Large intestine (tissue), 3 donors: ENCODE measurements around the gene SUN3. TPM values are rescaled to one million over a fixed set of nuclear protein-coding genes. Genes with fewer than 3 reads are reported as not detected.

Experiments used
- DNase-seq, 2 donors: peaks; one replicate each; pipeline versions ENCODE4 v3.0.0 to v3.0.0-alpha.2; 2013
- H3K27ac ChIP-seq: one replicate; pipeline ENCODE4 v1.5.1; 2013; ENCODE audit warnings: low read length
- H3K27me3 ChIP-seq: 2 replicates; pipeline ENCODE4 v1.6.1; 2013; ENCODE audit warnings: low read length; ENCODE audit not compliant: control insufficient read depth, insufficient read depth
- H3K36me3 ChIP-seq: 2 replicates; pipeline ENCODE4 v1.6.1; 2013; ENCODE audit warnings: low read length; ENCODE audit not compliant: control insufficient read depth, insufficient read depth
- H3K4me1 ChIP-seq: one replicate; pipeline ENCODE4 v1.6.1; 2013; ENCODE audit warnings: low read length; ENCODE audit not compliant: control insufficient read depth, insufficient read depth
- H3K4me3 ChIP-seq: one replicate; pipeline ENCODE4 v1.5.1; 2013; ENCODE audit warnings: low read length
- H3K9me3 ChIP-seq: one replicate; pipeline ENCODE4 v1.6.1; 2013; ENCODE audit warnings: mild to moderate bottlenecking, low read depth, low read length, moderate library complexity; ENCODE audit not compliant: control insufficient read depth
- WGBS: methylation state at CpG from one replicate; pipeline ENCODE4 v1.1.5; 2013; ENCODE audit warnings: low lambda C conversion rate; ENCODE audit not compliant: insufficient coverage; 5-methylcytosine and 5-hydroxymethylcytosine counted together
- polyA plus RNA-seq: library from polyadenylated mRNA; unstranded; fragments of 120-200 nt; gene quantifications from one replicate; pipeline ENCODE4 v1.2.1, GENCODE V29; 2013

Gene SUN3
- polyA plus RNA-seq, 1 donor = not detected

GRCh38 chr7:47962262-47962661 lies 66.6 kb downstream of the SUN3 start:
- no CpG with 5 or more reads among the region's 3 CpGs for WGBS
- Histone ChIP-seq H3K27me3 (no peaks in the 10 kb centered on the region), H3K9me3 (peaks cover 3% of the 10 kb centered on the region), H3K4me3 (no peak overlapping the region), H3K27ac (no peak overlapping the region), H3K4me1 (no peaks in the 10 kb centered on the region), H3K36me3 (peaks cover 61% of the 10 kb centered on the region)
- no peak for DNase-seq

DNA sequence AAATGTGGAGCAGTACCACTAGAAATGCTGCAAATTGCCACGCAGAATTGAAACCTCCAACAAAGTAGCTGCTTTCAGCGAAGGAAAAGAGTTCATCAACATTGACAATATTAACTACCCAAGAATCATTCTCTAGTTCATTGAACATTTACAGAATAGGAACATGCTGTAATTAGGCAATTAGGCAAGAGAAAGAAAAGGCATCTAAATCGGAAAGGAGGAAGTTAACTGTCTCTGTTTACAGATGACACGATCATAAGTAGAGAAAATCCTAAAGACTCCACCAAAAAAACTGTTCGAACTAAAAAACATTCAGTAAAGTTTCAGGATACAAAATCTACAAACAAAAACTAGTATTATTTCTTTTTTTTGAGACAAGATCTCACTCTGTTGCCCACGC lies 71.8 kb downstream of the SUN3 start:
- DNase-seq = no peak
- H3K27ac ChIP-seq = no peak overlapping the region
- H3K36me3 ChIP-seq = peaks cover 24% of the 10 kb centered on the region
- 100% methylated on average over 2 of the region's 6 CpGs for WGBS
- H3K4me3 ChIP-seq = no peak overlapping the region
- H3K9me3 ChIP-seq = peaks cover 3% of the 10 kb centered on the region
- H3K27me3 ChIP-seq = no peaks in the 10 kb centered on the region
- no peaks in the 10 kb centered on the region for H3K4me1 ChIP-seq

GRCh38 chr7:47956220-47956619 lies 72.7 kb downstream of the SUN3 start:
- Histone ChIP-seq H3K36me3 (peaks cover 17% of the 10 kb centered on the region), H3K27ac (no peak overlapping the region), H3K4me1 (no peaks in the 10 kb centered on the region), H3K4me3 (no peak overlapping the region), H3K9me3 (peaks cover 3% of the 10 kb centered on the region), H3K27me3 (no peaks in the 10 kb centered on the region)
- whole genome bisulfite sequencing = 100% methylated on average over 2 of the region's 6 CpGs
- no peak for DNase-seq

DNA sequence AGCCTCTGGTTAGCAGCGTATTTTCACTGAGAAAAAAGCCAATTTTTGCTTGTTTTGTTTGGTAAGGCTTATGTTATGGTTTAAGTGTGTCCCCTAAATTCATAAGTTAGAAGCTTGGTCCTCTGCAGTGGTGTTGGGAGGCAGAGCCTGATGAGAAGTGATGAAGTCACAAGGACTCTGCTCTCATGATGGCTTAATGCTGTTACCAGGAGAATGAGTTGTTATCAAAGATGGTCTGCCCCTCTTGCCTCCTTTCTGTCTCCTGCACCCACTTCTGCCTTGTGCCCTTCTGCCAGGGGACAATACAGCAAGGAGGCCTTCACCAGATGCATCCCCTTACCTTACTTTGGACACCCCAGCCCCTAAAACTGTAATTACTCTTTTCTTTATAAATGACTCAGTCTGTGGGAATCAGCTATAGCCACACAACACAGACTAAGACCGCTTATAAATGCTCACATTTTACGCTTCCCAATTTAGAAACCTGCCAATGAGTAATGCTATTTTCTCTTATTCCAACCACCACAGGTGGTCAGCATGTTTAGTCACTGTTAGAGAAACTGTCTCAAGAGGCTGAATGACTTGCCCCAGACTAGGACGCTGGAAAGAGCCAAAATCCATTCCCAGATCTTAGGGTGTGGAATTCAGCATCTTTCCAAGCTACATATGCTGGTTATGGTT lies 74.5 kb downstream of the SUN3 start:
- DNase-seq = no peak
- H3K4me3 ChIP-seq = no peak overlapping the region
- H3K4me1 ChIP-seq = no peaks in the 10 kb centered on the region
- no CpG with 5 or more reads among the region's 4 CpGs for WGBS
- H3K27me3 ChIP-seq = no peaks in the 10 kb centered on the region
- H3K27ac ChIP-seq = no peak overlapping the region
- peaks cover 3% of the 10 kb centered on the region for H3K9me3 ChIP-seq
- H3K36me3 ChIP-seq = peaks cover 11% of the 10 kb centered on the region

- no peak for DNase-seq
- H3K9me3 ChIP-seq = peaks cover 3% of the 10 kb centered on the region
- peaks cover 11% of the 10 kb centered on the region for H3K36me3 ChIP-seq
- no peaks in the 10 kb centered on the region for H3K27me3 ChIP-seq
- no peaks in the 10 kb centered on the region for H3K4me1 ChIP-seq
- WGBS = no CpG with 5 or more reads among the region's 4 CpGs
- no peak overlapping the region for H3K4me3 ChIP-seq
- H3K27ac ChIP-seq = no peak overlapping the region
These were observed 75.1 kb downstream of the SUN3 start for GRCh38 chr7:47953822-47954221.

DNA sequence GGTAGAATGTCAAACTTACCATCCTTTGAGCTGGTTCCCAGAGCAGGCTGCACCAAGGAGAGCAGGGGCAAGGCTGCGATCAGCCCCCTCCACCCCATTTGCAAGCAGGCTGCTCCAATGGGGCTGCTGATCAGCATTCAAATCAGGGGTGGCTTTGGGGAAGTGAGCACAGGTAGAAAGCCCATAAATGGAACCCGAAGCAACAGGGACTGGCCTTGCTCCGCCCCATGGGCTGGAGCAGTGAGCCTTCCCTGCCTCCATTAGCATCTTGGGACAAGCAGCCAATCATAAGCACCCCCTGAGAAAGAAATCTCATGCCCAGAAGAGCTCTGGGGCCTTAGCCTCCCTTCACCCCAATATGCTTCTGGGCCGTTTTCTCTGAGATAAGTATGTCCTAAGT lies 76.7 kb downstream of the SUN3 start:
- Histone ChIP-seq H3K4me1 (no peaks in the 10 kb centered on the region), H3K9me3 (no peaks in the 10 kb centered on the region), H3K36me3 (peaks cover 11% of the 10 kb centered on the region), H3K27me3 (no peaks in the 10 kb centered on the region), H3K27ac (no peak overlapping the region), H3K4me3 (no peak overlapping the region)
- no CpG with 5 or more reads among the region's 4 CpGs for WGBS
- no peak for DNase-seq

GRCh38 chr7:47951374-47951773 lies 77.5 kb downstream of the SUN3 start:
- Histone ChIP-seq H3K27me3 (no peaks in the 10 kb centered on the region), H3K4me1 (peaks cover 4% of the 10 kb centered on the region), H3K27ac (no peak overlapping the region), H3K9me3 (no peaks in the 10 kb centered on the region), H3K36me3 (peaks cover 11% of the 10 kb centered on the region), H3K4me3 (no peak overlapping the region)
- DNase-seq = no peak

GRCh38 chr7:47950714-47951113 lies 78.2 kb downstream of the SUN3 start:
- no peak overlapping the region for H3K4me3 ChIP-seq
- DNase-seq = no peak
- no CpG with 5 or more reads among the region's 11 CpGs for WGBS
- no peaks in the 10 kb centered on the region for H3K27me3 ChIP-seq
- H3K27ac ChIP-seq = no peak overlapping the region
- H3K9me3 ChIP-seq = no peaks in the 10 kb centered on the region
- peaks cover 5% of the 10 kb centered on the region for H3K4me1 ChIP-seq
- peaks cover 5% of the 10 kb centered on the region for H3K36me3 ChIP-seq

GRCh38 chr7:47949703-47950102 lies 79.2 kb downstream of the SUN3 start:
- WGBS = 100% methylated on average over 1 of the region's 4 CpGs
- H3K4me3 ChIP-seq = no peak overlapping the region
- peaks cover 5% of the 10 kb centered on the region for H3K4me1 ChIP-seq
- no peaks in the 10 kb centered on the region for H3K9me3 ChIP-seq
- no peak for DNase-seq
- peaks cover under 1% of the 10 kb centered on the region for H3K36me3 ChIP-seq
- H3K27ac ChIP-seq = no peak overlapping the region
- H3K27me3 ChIP-seq = no peaks in the 10 kb centered on the region

GRCh38 chr7:47948141-47948790 lies 80.6 kb downstream of the SUN3 start, which contains the start of gene PKD1L1:
PKD1L1 (minus strand) TSS chr7:47948466; CDS start chr7:47948440, 26 bp downstream.
- H3K27ac ChIP-seq = no peak within 1 kb of the TSS
- no peaks in the 10 kb centered on the region for H3K27me3 ChIP-seq
- no peaks in the 10 kb centered on the region for H3K36me3 ChIP-seq
- 60% methylated on average over 1 of the region's 7 CpGs for WGBS
- H3K4me3 ChIP-seq = no peak within 1 kb of the TSS
- no peaks in the 10 kb centered on the region for H3K9me3 ChIP-seq
- peaks cover 5% of the 10 kb centered on the region for H3K4me1 ChIP-seq
- no peak for DNase-seq

DNA sequence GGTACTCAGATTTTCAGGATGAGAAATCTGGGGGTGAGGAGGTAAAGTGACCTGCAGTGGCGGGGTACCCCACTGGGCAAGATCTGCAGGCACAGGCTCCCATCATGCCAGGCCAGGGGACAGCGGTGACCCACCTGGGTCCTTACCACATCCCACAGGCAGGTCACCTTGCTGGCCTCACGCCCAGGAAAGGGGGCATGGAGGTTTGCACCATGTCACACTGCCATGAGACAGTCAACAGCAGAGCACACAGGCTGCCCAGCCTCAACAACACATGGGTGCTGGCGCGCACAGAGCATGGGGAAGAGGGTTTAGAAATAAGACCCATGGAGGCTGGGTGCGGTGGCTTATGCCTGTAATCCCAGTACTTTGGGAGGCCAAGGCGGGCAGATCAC lies 81.6 kb downstream of the SUN3 start:
- DNase-seq = no peak
- H3K27me3 ChIP-seq = no peaks in the 10 kb centered on the region
- no peaks in the 10 kb centered on the region for H3K9me3 ChIP-seq
- no CpG with 5 or more reads among the region's 7 CpGs for WGBS
- H3K36me3 ChIP-seq = no peaks in the 10 kb centered on the region
- H3K4me3 ChIP-seq = no peak overlapping the region
- H3K4me1 ChIP-seq = peaks cover 5% of the 10 kb centered on the region
- H3K27ac ChIP-seq = no peak overlapping the region
